B cell (primary cell): ENCODE measurements around the gene PRAME. TPM values are rescaled to one million over a fixed set of nuclear protein-coding genes. Genes with fewer than 3 reads are reported as not detected.

Experiments
- ATAC-seq: fragments of 200-7000 bp; cut with Tn5 transposase; one replicate; pipeline ENCODE4 v1.10.0; 2021; ENCODE audit warnings: low read depth, mild to moderate bottlenecking, moderate number of reproducible peaks, moderate library complexity
- CTCF ChIA-PET: fragments of 350-600 bp; sonication (Branson Sonifier 250); formaldehyde crosslinking; loops from one replicate; lab custom pipeline; 2021; ENCODE audit warnings: antibody characterized with exemption, inconsistent platforms; lab: Charles Lee
- POLR2A ChIA-PET: fragments of 350-600 bp; sonication (Branson Sonifier 250); formaldehyde crosslinking; loops from one replicate; lab custom pipeline; 2021; ENCODE audit warnings: antibody characterized with exemption; lab: Charles Lee
- DNase-seq: peaks from one replicate; pipeline ENCODE4 v3.0.0; 2013
- H2AFZ ChIP-seq: 2 replicates; pipeline ENCODE4 v1.6.1; 2012; ENCODE audit warnings: mild to moderate bottlenecking, low read depth, low read length; ENCODE audit not compliant: insufficient read depth, poor library complexity, severe bottlenecking
- H3K27ac ChIP-seq, 2 donors: 1 replicate in 1 of 2; 2 replicates in 1 of 2; pipeline ENCODE4 v1.5.1; 2012 to 2013; ENCODE audit warnings: low read length in 2 of 2, mild to moderate bottlenecking in 2 of 2, moderate library complexity in 1 of 2
- H3K27me3 ChIP-seq, 4 experiments: fragments of 200-600 bp in 1 of 4; sonication (generic) in 1 of 4; replicated peaks in 1 of 4; 1 replicate in 2 of 4; 2 replicates in 2 of 4; pipeline versions ENCODE4 v1.6.1 to v1.7.0; 2013 to 2016; ENCODE audit warnings: low read length in 3 of 4, mild to moderate bottlenecking in 2 of 4, mixed read lengths in 1 of 4, moderate library complexity in 1 of 4; ENCODE audit not compliant: insufficient read depth in 4 of 4, control insufficient read depth in 3 of 4; ENCODE audit errors: control extremely low read depth in 1 of 4
- H3K36me3 ChIP-seq, 2 experiments: replicated peaks in 1 of 2; 1 replicate in 1 of 2; 2 replicates in 1 of 2; pipeline versions ENCODE4 v1.6.1 to v1.7.1; 2013; ENCODE audit warnings: low read length in 1 of 2; ENCODE audit not compliant: insufficient read depth in 2 of 2, control insufficient read depth in 1 of 2; ENCODE audit errors: control extremely low read depth in 1 of 2, extremely low read depth in 1 of 2
- H3K4me1 ChIP-seq, 2 donors: fragments of 200-600 bp in 1 of 2; sonication (generic) in 1 of 2; 1 replicate in 1 of 2; 2 replicates in 1 of 2; pipeline versions ENCODE4 v1.5.1 to v1.6.1; 2013 to 2017; ENCODE audit warnings: low read length in 2 of 2; ENCODE audit not compliant: control insufficient read depth in 2 of 2, insufficient read depth in 2 of 2
- H3K4me2 ChIP-seq: replicated peaks from 2 replicates; pipeline ENCODE3; 2012; ENCODE audit warnings: mild to moderate bottlenecking, low read depth, low read length; ENCODE audit not compliant: poor library complexity, severe bottlenecking
- H3K4me3 ChIP-seq, 5 experiments: fragments of 200-600 bp in 1 of 5; sonication (generic) in 1 of 5; 1 replicate in 3 of 5; 2 replicates in 2 of 5; pipeline versions ENCODE4 v1.5.1 to v1.7.0; 2011 to 2016; ENCODE audit warnings: low read length in 4 of 5, mild to moderate bottlenecking in 4 of 5, low read depth in 2 of 5, control low read depth in 1 of 5, moderate library complexity in 1 of 5; ENCODE audit not compliant: insufficient read depth in 1 of 5; ENCODE audit errors: control extremely low read depth in 1 of 5, extremely low read depth in 1 of 5
- H3K79me2 ChIP-seq: fragments of 200-600 bp; sonication (generic); one replicate; pipeline ENCODE4 v1.6.0; 2016; ENCODE audit warnings: low read length; ENCODE audit not compliant: control insufficient read depth, insufficient read depth
- H3K9ac ChIP-seq: fragments of 200-600 bp; sonication (generic); 2 replicates; pipeline ENCODE4 v1.6.1; 2017; ENCODE audit warnings: mild to moderate bottlenecking, low read length, moderate library complexity
- H3K9me3 ChIP-seq, 3 donors: one replicate each; pipeline versions ENCODE4 v1.6.1 to v1.7.1; 2013; ENCODE audit warnings: low read length in 2 of 3; ENCODE audit not compliant: control insufficient read depth in 2 of 3, insufficient read depth in 1 of 3; ENCODE audit errors: control extremely low read depth in 1 of 3
- H4K20me1 ChIP-seq: 2 replicates; pipeline ENCODE4 v1.6.0; 2012; ENCODE audit warnings: mild to moderate bottlenecking, low read length; ENCODE audit not compliant: insufficient read depth, control insufficient read depth, poor library complexity, severe bottlenecking
- H3K27ac Mint-ChIP-seq: one replicate; pipeline ENCODE4 v1.8.0; 2021; ENCODE audit warnings: mixed read lengths
- H3K27me3 Mint-ChIP-seq: one replicate; pipeline ENCODE4 v1.8.0; 2021; ENCODE audit warnings: mixed read lengths
- H3K4me1 Mint-ChIP-seq: one replicate; pipeline ENCODE4 v1.8.0; 2021; ENCODE audit warnings: mixed read lengths
- H3K4me3 Mint-ChIP-seq: one replicate; pipeline ENCODE4 v1.8.0; 2021; ENCODE audit warnings: mixed read lengths
- H3K9me3 Mint-ChIP-seq: one replicate; pipeline ENCODE4 v1.8.0; 2022; ENCODE audit warnings: mixed read lengths; ENCODE audit not compliant: insufficient read depth
- CTCF ChIP-seq: fragments of 200-600 bp; IDR thresholded peaks from one replicate; pipeline ENCODE4 v1.8.0; 2022; ENCODE audit warnings: antibody characterized with exemption, mild to moderate bottlenecking
- EZH2 ChIP-seq: IDR thresholded peaks from 2 replicates; pipeline ENCODE4 v1.6.1; 2012; ENCODE audit warnings: borderline replicate concordance, low read depth, mild to moderate bottlenecking, moderate library complexity, low read length; ENCODE audit not compliant: insufficient read depth, poor library complexity, severe bottlenecking
- WGBS: methylation state at CpG from one replicate; pipeline ENCODE4 v1.1.5; 2013; ENCODE audit warnings: missing lambda C conversion rate; ENCODE audit not compliant: insufficient coverage; 5-methylcytosine and 5-hydroxymethylcytosine counted together
- intact Hi-C: fragments of 100-400 bp; cut with micrococcal nuclease; formaldehyde crosslinking; loops from one replicate; pipeline ENCODE4 v1.10.0; 2022
- polyA plus RNA-seq: library from polyadenylated mRNA; depleted of rRNA; stranded (reverse); fragments of >200 nt; gene quantifications from 2 replicates; pipeline ENCODE4 v1.2.3, GENCODE V29; 2012
- total RNA-seq, 2 donors: library from RNA; stranded (reverse); fragments of 120-200 nt in 1 of 2; gene quantifications; 1 replicate in 1 of 2; 2 replicates in 1 of 2; pipeline versions ENCODE4 v1.2.3 to v1.2.4, GENCODE V29; 2013 to 2022

The PRAME gene
- total and polyA plus RNA-seq, 2 donors (not counting 1 experiment from before 2014, with no cell fraction given): 0.63 TPM; not detected in 1

DNA sequence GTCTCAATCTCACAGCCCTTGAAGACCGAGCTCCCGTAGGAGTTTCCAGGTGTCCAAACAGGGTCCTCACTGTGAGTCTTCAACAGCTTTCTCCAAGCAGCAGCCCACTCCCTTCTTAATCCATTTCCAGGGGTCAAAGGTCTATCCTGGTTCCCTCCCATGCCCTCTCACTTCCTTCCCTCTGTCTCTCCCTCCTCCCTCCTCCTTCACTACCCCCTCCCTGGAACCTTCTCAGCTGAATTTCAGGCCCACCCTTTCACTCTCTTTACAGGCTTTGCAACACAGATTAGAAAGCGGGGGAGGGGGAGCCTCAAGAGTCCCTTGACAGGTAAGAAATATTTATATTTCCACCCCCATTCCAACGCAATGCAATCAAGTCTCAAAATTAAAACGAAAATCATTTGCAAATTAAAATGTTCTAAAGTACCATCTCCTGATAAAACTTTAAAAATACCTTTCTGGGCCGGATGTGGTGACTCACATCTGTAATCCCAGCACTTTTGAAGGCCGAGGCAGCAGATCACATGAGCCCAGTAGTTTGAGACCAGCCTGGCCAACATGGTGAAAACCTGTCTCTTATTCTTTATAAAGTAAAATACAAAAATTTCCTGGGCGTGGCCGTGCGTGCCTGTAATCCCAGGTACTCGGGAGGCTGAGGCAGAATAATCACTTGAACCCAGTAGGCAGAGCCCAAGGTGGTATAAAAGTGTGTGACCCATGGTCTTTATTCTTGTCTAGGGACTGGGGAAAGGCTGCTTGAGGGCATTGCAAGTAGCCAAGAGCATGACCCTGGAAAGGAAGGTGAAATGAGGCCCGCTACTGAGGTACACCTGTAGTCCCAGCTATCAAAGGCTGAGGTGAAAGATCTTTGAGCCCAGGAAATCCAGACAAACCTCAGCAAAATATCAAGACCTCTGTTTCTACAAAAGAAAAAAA, 38.1 kb downstream of the PRAME start:
- intact Hi-C loops: no loop called here
- Histone ChIP-seq H3K4me2 (no peak overlapping the region), H4K20me1 (no peaks in the 10 kb centered on the region), H3K9me3 (no peaks in the 10 kb centered on the region), H3K27me3 (peaks cover 0 to 12% (median 3%) of the 10 kb centered on the region in 4 experiments), H3K27ac (no peak overlapping the region), H3K79me2 (no peaks in the 10 kb centered on the region), H3K4me3 (no peak overlapping the region), H3K36me3 (no peaks in the 10 kb centered on the region), H3K9ac (no peak overlapping the region), H2AFZ (no peak overlapping the region), H3K4me1 (no peaks in the 10 kb centered on the region)
- no peak overlapping the region for H3K27ac Mint-ChIP-seq
- TF ChIP-seq EZH2: no peak
- no peak for TF ChIP-seq CTCF
- peaks cover 3% of the 10 kb centered on the region for H3K4me1 Mint-ChIP-seq
- WGBS: 78% methylated on average over 5 of the region's 12 CpGs
- ChIA-PET CTCF (interaction anchor here (1.2 kb wide), 1 partner anchor 41 kb away, joined by 3 read pairs; no protein-coding TSS in a partner anchor), POLR2A (no interaction called here)
- peaks cover 13% of the 10 kb centered on the region for H3K27me3 Mint-ChIP-seq
- DNase-seq (no peak), ATAC-seq (no peak)
- H3K9me3 Mint-ChIP-seq: no peaks in the 10 kb centered on the region
- no peak overlapping the region for H3K4me3 Mint-ChIP-seq
